Kidney glomerular epithelial cell (primary cell): ENCODE data around the gene CD300LG.
A peak's percentile ranks its signal among the peaks of the same experiment; 100 is the strongest.
"Not testable (repeated sequence)": the region's sequence is repeated elsewhere in the genome, so short reads cannot be mapped to it uniquely, and the experiment has no call there.

Experiments
- DNase-seq: peaks from one replicate; lab custom pipeline; 2025; lab: John Stamatoyannopoulos, UW

The CD300LG gene

GRCh38 chr17:43879723-43880419 lies 32.9 kb downstream of the CD300LG start:
- DNase-seq: no peak

- DNase-seq: no peak
Measured at GRCh38 chr17:43880420-43880991, 33.5 kb downstream of the CD300LG start.

- DNase-seq: no peak
Measured at GRCh38 chr17:43881181-43881580, 34.2 kb downstream of the CD300LG start.

GRCh38 chr17:43881758-43882505 lies 35.0 kb downstream of the CD300LG start:
- no peak for DNase-seq

GRCh38 chr17:43882761-43883415 lies 35.9 kb downstream of the CD300LG start:
- no peak for DNase-seq

GRCh38 chr17:43888548-43888947 lies 41.6 kb downstream of the CD300LG start:
- no peak for DNase-seq

GRCh38 chr17:43890240-43890639 lies 43.3 kb downstream of the CD300LG start:
- DNase-seq: no peak

- no peak for DNase-seq
Measured at GRCh38 chr17:43891851-43892646, 45.1 kb downstream of the CD300LG start.

GRCh38 chr17:43892647-43892952 lies 45.6 kb downstream of the CD300LG start:
- DNase-seq: no peak

- DNase-seq: not testable (repeated sequence)
Measured at GRCh38 chr17:43894494-43894893, 47.5 kb downstream of the CD300LG start.

- no peak for DNase-seq
Measured at GRCh38 chr17:43897831-43898230, 50.9 kb downstream of the CD300LG start.

GRCh38 chr17:43898446-43898845 lies 51.5 kb downstream of the CD300LG start:
- DNase-seq: no peak

GRCh38 chr17:43900183-43900857 lies 53.3 kb downstream of the CD300LG start:
- DNase-seq: peak; percentile 75

GRCh38 chr17:43900858-43901754 lies 54.1 kb downstream of the CD300LG start:
- DNase-seq: no peak

- no peak for DNase-seq
Measured at GRCh38 chr17:43901861-43902589, 55.0 kb downstream of the CD300LG start.

GRCh38 chr17:43905400-43905984 lies 58.5 kb downstream of the CD300LG start:
- DNase-seq: no peak

- DNase-seq: peak; percentile 54
Measured at GRCh38 chr17:43905985-43906852, 59.2 kb downstream of the CD300LG start.

GRCh38 chr17:43906951-43907424 lies 60.0 kb downstream of the CD300LG start:
- DNase-seq: no peak
